Fibroblast of peridontal ligament (primary cell): ENCODE data around the gene AADACL4.
A peak's percentile ranks its signal among the peaks of the same experiment; 100 is the strongest.

Experiments used
- DNase-seq: peaks from one replicate; pipeline ENCODE4 v3.0.0-alpha.2; 2010; ENCODE audit errors: extremely low read depth

AADACL4 gene

DNA sequence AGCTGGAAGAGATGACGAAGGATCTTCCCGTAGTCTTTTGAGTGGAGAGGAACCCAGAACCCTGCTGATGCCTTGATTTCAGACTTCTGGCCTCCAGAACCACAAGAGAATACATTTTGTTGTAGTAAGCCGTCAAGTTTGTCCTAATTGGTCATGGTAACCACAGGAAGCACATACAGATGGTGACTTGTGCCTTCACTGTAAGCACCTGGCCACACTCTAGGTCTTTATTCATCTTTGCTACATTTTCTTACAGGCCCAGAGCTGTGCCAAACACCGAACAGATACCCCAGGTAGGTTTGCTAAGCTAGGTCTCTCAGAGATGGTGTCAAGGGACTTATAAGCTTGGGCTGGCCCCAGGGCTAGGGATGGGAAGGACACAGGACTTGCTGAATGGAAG lies 30.7 kb upstream of the AADACL4 start:
- DNase-seq = no peak

DNA sequence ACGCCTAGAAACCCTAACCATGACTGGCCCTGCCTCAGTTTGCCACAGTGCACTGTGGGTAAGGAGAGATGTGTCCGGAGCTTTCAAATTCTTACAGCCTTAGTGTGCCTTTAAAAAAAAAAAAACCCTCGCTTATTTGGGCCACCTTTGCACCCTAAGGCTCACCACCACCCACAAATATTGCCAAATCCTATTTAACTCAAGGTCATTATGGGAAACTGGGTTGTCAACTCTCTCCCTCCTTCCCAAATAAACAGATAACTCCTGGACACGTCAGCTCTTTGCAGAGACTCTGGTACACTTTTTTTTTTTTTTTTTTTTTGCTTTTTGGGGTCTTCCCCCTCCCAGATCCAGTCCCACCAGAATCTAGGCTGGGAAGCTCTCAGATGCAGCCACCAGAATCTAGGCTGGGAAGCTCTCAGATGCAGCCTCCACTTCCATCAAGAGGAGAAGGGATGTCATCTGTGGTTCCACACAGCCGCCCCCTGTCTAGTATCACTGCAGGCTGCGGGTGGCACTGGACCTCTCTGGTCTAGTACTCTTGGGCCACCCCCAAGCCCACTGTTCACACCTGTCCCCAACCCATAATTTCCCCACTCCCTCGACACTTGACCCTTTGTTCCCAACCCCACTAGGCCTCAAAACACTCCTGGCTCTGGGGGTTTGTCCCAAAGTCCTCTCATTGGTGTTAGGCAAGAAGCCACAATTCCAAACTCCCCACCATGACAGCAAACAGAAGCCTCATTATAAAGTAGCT lies 29.3 kb upstream of the AADACL4 start:
- no peak for DNase-seq

DNA sequence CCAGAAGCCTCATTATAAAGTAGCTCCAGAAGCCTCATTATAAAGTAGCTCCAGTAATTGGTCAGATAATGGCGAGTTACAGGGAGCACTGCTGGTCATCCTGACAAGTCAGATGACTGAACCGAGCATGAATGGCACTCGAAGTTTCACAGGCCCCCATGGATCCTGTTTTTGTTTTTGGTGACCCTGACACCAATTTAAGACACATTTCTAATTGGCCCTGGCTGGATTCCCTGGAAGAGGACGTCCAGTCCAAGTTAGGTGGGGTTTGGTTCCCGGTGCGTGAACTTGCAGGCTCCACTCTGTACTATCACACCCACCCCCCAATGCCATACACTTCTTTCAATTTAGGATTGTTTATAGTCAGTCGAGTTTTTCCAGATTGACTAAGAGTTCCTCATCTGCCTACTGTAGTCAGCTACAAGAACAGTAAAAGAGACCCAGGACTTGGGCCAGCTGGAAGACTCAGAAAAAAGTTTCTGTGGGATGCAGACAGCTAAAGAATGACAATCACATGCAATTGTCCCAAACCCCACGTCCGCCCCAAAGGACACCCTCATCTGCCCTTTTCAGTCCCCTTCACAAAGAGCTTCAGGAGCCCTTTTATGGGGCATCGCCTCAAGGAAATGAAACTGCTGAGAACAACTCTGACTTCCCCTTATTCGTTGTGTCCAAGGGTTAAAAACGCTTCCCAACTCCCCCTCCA lies 28.6 kb upstream of the AADACL4 start:
- DNase-seq = peak; percentile 50

DNA sequence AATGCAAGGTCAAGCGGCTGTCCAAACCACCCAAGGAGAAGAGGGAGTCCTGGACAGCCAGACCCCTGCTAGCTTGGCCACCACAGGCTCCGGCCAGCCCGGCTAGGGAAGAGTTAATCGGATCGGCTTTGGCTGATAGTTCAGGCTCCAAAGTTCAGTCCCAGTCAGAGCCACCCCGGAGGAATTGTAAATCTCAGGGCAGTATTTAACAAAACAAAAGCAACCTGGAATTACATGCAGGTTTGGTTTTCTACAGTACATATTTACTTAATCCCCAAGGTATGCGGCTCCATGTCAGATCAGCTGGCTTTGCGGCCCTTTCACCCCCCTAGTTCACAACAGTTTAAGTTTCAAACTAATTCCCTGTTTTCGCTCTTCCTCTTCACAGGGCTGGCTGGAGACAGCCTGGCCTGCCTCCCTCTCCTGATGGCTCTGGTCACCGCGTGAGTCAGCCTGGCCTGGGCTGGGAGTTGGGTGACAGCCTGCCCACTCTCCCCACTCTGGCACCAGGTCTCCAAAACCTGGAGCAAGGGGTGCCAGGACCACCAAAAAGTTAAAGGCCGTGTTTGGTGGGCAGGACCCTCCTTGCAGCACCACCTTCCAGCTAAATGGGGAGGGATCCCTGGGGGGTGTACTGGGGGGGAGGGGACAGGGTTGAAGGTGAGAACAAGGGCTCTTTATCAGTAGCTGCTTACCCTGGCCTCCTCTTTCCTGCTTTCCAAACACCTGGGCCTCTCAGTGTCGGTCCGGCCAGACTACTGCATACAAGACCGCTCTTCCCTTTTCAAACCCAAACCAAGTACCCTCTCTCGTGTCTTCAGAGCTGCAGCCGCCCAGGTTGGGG lies 27.8 kb upstream of the AADACL4 start:
- DNase-seq = peak; percentile 44

DNA sequence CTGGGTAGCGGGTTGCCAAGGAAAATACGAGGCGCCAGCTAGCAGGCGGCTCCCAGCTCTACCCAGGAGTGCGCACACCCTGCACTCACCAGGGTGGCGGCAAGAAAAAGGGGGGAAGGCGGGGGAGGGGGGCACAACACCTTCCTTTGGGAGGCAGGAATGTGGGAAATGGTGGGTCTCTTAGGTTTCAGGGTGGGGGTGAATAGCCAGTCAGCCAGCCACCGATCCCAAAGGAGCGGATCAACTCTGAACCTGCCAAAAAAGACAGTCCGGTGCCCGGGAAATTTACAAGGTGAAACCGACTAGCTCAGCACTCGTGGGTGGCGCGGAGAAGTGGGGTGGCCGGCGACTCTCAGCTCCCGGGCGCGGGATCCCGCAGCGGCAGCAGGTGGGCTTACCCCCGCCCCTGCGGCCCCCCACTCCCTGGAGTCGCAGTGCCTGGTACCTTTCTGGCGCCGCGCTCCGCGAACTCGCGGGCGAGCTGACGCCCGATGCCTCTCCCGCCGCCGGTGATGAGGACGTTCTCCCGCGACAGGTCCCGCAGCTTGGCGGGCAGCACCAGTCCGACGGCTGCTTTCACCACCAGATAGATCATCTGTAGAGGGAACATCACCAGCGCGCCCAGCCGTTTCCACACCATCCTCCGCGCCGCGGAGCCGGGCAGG lies 27.0 kb upstream of the AADACL4 start:
- DNase-seq = no peak

DNA sequence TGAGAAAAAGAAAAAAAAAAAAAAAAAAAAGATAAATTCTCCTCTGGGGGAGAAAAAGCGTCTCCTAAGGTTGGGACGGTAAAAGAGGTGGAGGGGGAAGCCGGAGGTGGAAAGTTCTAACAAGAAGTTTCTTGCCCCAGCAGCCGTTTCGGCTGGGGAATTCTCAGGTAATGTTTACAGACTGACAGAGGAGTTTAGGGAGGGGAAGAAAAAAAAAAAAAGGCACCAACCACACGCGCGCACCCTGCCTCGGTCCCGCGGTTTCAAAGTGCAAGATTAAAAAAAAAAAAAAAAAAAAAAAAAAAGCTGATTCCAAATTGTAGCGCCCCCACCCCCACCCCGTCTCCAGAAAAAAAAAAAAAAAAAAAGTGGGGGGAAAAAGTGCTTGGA lies 26.4 kb upstream of the AADACL4 start:
- no peak for DNase-seq

DNA sequence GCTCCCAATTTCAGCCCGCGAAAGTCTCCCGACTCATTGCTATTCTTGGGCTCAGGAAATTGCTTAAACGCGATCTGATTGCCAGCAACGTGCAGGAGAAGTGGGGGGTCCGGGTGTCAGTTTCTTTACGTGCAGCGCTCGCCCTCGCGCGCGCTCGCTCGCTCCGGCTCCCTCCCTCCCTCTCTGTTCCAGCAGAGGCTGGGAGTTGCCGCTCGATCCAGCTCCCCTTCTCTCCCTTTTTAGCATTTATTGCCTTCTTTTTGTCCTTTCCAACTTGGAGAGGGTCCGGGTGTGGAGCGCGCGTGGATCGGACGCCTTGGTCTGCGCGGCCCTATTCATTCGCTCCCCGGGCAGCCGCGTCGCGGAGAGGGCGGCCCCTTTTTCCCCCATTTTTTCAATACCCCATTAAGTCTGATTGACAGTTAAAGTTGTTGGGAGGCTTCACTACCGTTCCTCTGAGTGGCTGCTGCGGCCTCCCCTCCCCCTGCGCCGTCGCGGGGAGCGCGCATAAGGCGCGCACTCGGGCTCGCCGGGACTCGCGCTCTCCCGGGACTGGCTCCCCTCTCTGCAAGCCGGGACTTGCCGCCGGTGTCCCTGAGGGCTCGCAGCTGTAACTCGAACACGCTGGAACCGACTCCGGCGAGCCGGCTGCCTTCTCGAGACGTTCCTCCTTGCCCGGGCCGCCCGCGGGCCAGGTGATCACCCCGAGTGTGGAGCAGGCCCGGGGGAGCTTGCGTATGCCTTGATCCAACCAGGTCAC lies 25.8 kb upstream of the AADACL4 start, which contains the start of gene DHRS3:
DHRS3 (minus strand) TSS at position 310 of the 760 bp plus-strand sequence. CDS start 862 bp downstream, outside the sequence.
- peak; percentile 75 for DNase-seq

DNA sequence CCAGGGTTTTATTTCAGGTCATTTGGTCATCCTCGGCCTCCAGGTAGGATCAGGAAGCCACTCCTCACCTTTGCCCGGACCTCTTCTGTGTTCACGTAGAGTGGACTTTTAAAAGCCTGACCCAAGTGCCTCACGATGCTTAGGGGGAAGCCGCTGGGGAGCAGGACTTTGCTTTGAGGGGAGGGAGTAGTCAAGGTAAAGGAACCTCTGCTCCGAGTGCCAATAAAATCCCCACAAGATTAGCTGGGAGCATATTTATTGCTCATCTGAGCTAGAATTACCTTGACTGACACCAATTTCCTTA lies 25.3 kb upstream of the AADACL4 start:
- DNase-seq = no peak

DNA sequence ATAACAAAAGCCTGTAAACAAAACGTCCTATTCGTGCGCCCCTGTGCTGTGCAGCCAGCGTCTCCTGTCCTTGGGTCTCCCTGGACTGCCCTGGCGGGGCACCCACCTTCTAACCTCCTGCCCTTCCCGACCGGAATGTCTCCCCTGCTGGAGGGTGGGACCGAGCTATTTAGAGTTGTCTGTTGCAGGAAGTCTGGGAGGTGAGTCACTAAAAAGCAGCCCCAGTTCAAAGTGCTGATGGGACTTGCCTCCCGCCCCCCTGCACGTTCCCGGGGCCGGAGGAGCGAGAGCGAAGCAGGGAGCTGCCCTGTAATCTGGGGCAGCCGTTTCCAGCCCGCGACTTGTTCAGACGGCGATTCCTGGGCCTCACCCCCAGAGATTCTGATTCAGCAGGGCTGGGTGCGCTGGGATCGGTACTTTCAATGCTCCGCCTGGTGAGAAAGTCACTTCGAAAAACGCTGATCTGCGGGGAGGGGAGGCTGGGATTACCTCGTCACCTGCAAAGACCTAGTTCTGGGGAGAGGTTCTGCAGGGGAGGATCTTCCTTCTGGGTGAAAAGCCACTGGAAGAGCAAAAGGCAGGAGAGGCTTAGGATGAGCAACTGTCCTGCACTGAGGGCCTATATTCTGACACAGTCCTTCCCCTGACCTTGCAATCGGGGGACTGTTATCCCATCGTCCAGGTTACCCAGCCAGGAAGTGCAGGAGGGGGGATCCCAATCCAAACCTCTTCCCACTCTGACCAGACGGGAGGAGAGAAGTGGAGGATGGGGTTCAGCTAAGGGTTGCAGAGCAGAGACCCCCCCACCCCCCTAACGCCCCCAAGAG lies 24.7 kb upstream of the AADACL4 start:
- peak; percentile 69 for DNase-seq

DNA sequence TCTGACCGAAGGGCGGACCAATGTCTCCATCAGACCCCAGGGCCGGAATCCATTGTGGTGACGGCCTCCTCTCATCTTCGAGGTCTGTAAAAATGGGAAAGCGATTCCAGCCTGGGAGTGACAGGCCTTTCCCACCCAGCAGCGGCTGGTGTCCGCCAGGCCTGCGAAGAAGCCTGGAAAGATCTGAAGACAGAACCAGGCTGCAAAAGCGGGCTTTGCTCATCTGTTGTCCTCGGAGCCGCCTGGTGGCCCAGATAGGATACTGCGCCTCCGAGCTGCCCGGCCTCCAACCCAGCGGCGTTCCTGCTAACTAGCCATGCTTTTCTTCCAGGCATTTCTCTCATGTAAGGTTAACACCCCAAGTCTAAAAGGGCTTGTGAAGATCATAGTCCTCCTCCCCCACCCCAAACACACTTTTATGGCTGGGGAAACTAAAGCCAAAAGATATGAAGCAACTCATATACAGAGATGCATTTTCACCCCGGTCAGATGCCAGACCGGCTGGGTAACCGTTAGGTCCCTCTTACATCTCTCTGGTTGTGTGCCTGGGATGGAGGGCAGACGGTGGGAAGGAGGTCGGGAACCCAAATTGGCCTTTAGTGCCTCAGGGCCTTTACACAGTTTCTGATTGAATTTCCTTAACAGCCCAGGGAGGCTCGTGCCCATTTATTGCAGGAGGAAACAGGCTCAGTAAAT lies 23.9 kb upstream of the AADACL4 start:
- DNase-seq = peak; percentile 90

DNA sequence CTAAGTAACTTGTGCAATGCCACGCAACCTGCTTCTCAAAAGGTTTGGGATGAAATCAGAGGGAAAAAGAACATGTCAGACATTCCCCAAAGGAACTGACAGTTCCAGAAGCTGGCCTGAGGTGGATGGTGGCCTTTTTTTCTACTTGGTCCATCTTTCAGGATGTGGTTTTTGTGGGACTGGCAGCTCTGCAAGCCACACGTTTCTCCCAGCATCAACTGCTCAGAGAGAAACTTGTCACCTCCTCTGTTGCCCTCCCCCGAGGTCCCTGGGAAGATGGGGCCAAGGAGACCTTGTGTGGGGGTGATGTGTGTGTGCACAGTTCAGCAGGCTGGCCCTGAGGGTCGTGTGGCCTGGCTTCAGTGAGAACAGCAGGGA lies 23.4 kb upstream of the AADACL4 start:
- DNase-seq = no peak

DNA sequence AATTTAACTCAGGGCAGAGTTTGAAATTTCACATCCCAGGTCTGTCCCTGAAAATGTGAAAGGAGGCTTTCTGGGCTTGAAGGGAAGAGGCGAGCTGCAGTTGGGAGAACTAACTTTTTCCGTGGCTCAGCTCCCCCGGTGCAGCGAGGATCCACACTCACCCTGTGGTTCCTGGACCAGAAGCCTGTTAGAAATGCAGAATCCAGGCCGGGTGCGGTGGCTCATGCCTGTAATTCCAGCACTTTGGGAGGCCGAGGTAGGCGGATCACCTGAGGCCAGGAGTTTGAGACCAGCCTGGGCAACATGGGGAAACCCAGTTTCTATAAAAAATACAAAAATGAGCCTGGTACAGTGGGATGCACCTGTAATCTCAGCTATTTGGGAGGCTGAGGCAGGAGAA lies 23.0 kb upstream of the AADACL4 start:
- DNase-seq = no peak

DNA sequence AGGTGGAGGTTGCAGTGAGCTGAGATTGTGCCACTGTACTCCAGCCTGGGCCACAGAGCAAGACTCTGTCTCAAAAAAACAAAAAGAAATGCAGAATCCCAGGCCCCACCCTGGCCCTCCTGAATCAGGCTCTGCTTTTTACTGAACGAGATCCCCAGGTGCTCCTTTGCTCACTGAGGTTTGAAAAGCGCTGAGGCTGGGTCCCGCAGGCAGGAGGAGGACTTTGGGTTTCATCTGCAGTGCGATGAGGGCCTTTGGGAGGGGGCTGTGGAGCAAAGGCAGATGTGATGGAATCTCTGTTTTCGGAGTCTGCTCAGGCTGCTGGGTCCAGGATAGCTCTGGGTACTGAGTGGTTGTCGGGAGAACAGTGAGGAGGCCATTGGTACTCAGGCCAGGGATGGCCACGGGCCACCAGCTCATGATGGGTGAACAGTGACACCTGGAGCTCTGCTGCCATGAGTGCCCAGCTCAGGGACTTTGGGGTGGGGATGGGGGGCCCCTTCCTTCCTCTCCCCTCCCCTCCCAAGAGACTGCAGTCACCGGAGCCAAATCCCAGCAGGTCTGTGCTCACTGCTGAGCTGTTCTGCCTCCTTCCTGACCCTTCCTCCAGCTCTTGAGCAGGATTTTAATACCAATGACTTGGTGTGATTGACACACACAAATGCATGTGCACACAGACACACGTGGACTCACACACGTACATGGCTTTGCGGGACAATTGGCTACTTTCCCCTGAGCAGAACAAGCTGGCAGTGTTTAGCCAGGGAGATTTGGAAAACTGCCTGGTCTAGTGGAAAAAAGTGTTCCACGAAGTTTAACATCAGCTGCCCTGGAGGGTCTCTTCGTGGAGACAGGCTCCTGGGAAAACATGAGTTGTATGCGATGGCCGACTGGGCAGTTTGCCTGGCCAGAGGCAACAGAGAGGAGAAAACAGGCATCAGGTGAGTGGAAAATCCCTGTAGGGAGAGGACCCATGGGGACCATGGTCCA lies 22.2 kb upstream of the AADACL4 start:
- no peak for DNase-seq

DNA sequence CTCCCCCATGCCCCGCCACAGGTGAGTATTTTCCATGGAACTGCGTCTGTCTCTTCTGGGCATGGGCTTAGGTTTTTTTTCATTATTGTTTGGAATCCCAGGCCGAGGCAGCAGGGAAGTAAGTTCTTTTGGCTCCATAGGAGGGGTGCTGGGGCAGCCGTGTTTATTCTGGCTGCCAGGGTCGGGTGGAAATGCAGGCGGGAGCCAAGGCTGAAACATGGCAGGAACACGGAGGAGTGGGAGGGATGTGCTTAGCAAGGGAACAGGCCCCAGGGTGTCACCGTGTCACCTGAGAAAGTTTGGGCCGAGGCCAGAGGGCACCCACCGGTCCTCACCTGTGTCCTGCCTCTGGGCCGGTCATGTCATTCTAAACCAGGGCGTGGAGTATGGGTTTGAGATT lies 21.4 kb upstream of the AADACL4 start:
- no peak for DNase-seq

DNA sequence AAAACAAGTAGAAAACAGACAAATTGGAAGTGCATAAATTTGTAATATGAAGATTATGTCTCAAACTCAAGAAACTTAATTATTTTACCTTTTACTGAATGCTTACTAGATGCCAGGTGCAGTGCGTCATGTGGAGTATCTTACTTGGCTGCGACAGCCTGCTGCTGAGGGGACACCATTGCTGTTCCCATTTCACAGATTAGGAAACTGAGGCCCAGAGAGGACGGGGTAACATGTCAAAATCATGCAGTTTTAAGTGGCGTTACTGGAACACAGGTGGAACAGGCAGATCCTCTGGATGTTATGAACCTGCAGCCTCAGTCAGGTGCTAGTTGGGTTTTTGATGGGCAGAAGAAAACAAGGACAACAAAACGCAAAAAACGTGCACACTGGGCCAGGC lies 18.6 kb upstream of the AADACL4 start:
- DNase-seq = no peak

DNA sequence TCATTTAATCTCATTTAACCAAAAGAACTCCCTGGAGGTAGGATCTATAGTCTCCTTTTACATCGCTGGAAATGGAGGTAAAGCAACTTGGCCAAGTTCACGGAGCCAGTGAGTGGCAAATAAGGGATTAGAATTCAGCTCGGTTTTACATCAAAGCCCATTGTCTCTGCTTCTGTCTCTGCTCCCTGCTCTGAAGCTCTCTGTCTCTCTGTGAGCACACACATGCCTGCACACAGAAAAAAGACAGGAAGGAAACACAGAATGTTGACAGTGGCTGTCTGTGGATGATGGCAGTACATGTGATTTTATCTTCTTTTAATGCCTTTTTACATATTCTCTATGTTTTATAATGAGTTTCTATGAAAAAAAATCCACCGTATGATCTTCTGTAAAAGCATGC lies 17.0 kb upstream of the AADACL4 start:
- no peak for DNase-seq

DNA sequence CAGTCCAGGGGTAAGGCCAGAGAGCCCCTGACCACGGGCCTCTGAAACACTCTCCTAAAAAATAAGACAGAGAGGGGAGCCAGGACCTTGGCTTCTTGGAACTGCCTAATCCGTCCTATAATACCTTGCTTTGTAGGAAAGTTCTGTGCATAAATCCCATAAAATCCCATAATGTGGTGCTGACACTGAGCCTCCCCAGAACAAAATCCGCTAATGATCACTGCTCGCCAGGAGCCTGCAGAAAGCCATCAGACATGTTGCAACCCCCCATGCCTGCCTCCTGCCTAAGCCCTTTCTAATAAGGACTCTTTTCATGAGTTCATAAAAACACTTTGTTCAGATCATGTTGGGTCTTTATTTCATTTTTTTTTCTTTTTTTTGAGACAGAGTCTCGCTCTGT lies 16.6 kb upstream of the AADACL4 start:
- DNase-seq = no peak

DNA sequence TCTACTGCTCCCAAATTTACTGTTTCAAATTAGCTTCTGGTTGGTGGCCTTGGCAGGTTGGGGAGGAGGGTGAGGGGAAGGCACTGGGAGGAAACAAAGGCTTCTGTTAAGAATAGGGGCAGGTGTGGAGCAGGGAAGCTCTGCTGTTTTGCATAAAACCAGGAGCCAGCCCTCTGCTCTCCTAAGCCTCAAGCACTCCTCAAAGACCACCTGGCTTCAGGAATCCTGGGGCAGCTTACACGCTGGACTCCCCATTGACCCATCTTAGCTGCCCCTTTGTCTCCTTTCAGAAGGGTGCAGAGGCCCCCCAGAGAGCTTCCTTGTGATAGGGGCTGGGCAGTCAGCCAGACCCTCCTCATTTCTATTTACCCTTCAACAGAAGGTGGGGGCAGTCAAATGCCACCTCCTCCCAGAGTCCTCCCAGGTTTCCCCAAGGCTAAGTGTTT lies 14.4 kb upstream of the AADACL4 start:
- DNase-seq = no peak
